Measurements from ENCODE around the gene SLC16A3. TPM values are rescaled to one million over a fixed set of nuclear protein-coding genes. Genes with fewer than 3 reads are reported as not detected.

SLC16A3 gene
- total RNA-seq, 1 donor from 2014 or later, result 29.8 TPM

GRCh38 chr17:82242698-82242976 is 13.8 kb downstream of the SLC16A3 start:
- peaks cover 5% of the 10 kb centered on the region for H3K4me1 Mint-ChIP-seq (ENCODE audit: unreplicated experiment)
- no peak for TF ChIP-seq CTCF (conservative IDR thresholded peaks at IDR 0.05)
- H3K27ac Mint-ChIP-seq, result no peak overlapping the region
- no peak for DNase-seq (ENCODE audit: extremely low spot score, unreplicated experiment)
- peaks cover 10% of the 10 kb centered on the region for H3K36me3 Mint-ChIP-seq
- H3K9me3 Mint-ChIP-seq, result no peaks in the 10 kb centered on the region
- no peaks in the 10 kb centered on the region for H3K27me3 Mint-ChIP-seq
- H3K4me3 Mint-ChIP-seq, result no peak overlapping the region

GRCh38 chr17:82242977-82243647 is 14.3 kb downstream of the SLC16A3 start:
- Mint-ChIP-seq H3K27me3 (no peaks in the 10 kb centered on the region), H3K4me1 (ENCODE audit: unreplicated experiment) (peaks cover 5% of the 10 kb centered on the region), H3K36me3 (peaks cover 13% of the 10 kb centered on the region), H3K27ac (no peak overlapping the region), H3K9me3 (no peaks in the 10 kb centered on the region), H3K4me3 (no peak overlapping the region)
- DNase-seq (ENCODE audit: extremely low spot score, unreplicated experiment), result no peak
- no peak for TF ChIP-seq CTCF (conservative IDR thresholded peaks at IDR 0.05)

- Mint-ChIP-seq H3K36me3 (peaks cover 15% of the 10 kb centered on the region), H3K27me3 (no peaks in the 10 kb centered on the region), H3K4me1 (ENCODE audit: unreplicated experiment) (peaks cover 2% of the 10 kb centered on the region), H3K4me3 (no peak overlapping the region), H3K9me3 (no peaks in the 10 kb centered on the region), H3K27ac (peak overlapping the region; percentile 46)
- no peak for DNase-seq (ENCODE audit: extremely low spot score, unreplicated experiment)
- no peak for TF ChIP-seq CTCF (conservative IDR thresholded peaks at IDR 0.05)
Observed at GRCh38 chr17:82243648-82244412, 15.0 kb downstream of the SLC16A3 start.

- Mint-ChIP-seq H3K27me3 (no peaks in the 10 kb centered on the region), H3K27ac (peak overlapping the region; percentile 46), H3K36me3 (peaks cover 15% of the 10 kb centered on the region), H3K9me3 (no peaks in the 10 kb centered on the region), H3K4me1 (ENCODE audit: unreplicated experiment) (no peaks in the 10 kb centered on the region), H3K4me3 (no peak overlapping the region)
- TF ChIP-seq CTCF (conservative IDR thresholded peaks at IDR 0.05), result peak; percentile 72
- DNase-seq (ENCODE audit: extremely low spot score, unreplicated experiment), result no peak
Observed at GRCh38 chr17:82244413-82245133, 15.7 kb downstream of the SLC16A3 start.

- Mint-ChIP-seq H3K27ac (no peak overlapping the region), H3K4me3 (no peak overlapping the region), H3K9me3 (no peaks in the 10 kb centered on the region), H3K36me3 (peaks cover 15% of the 10 kb centered on the region), H3K27me3 (no peaks in the 10 kb centered on the region), H3K4me1 (ENCODE audit: unreplicated experiment) (no peaks in the 10 kb centered on the region)
- DNase-seq (ENCODE audit: extremely low spot score, unreplicated experiment), result no peak
- TF ChIP-seq CTCF (conservative IDR thresholded peaks at IDR 0.05), result no peak
Observed at GRCh38 chr17:82245134-82246039, 16.5 kb downstream of the SLC16A3 start.

All from type B pancreatic cell (in vitro differentiated cells).